ENCODE data around the gene ZFP91.

DNA sequence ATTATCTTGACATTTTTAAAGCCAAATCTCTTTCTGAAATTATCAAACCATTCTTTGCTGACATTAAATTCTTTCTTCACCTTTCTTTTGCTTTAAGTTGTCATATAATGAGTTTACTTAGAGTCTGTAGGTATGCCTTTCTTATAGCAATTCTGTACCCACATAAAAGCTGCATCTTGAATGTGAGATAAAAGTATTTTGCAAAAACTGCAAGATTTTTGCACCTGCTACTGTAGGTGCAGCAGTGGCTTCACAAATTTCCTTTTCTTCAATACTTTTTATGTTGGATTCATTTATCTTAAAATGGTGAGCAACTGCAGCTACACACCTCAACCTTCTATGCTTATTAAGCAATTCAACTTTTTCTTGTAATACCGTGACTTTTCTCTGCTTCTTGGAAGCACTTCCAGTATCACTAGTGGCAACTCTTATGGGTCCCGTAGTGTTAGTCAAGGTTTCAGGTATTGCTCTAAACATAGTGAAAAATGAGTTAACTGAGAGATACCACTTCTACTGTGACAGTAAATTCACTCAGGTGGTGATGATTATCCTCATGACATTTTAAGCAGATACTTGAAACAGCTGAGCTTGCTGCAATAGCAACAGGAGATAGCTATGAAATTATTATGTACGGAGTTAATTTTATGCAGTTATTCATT, 18.8 kb downstream of the ZFP91 start:
- TF ChIP-seq FOXP2 (optimal IDR thresholded peaks at IDR 0.05; ENCODE audit: borderline replicate concordance, extremely low read depth, extremely low read length, insufficient read depth) (no peak), POLR2AphosphoS5 (IDR thresholded peaks at IDR 0.05; ENCODE audit: low read depth, low read length) (no peak), SIN3A (IDR thresholded peaks at IDR 0.05; ENCODE audit: borderline replicate concordance, insufficient read depth, low read length) (no peak)
